SW480 (cell line): ENCODE results near the gene REN.

Experiments used
- DNase-seq: peaks from one replicate; pipeline ENCODE4 v3.0.0-alpha.2; 2016; ENCODE audit warnings: low spot score

Gene REN

GRCh38 chr1:204166219-204166618, at the start of gene REN:
TSS of gene REN (minus strand) at chr1:204166337. CDS start at chr1:204166293, 44 bp downstream.
- no peak for DNase-seq

- DNase-seq = peak; percentile 85
These were observed 47.8 kb upstream of the REN start, which contains the start of gene GOLT1A for GRCh38 chr1:204213668-204214662. TSS of gene GOLT1A (minus strand) at chr1:204213988. CDS start at chr1:204213906, 82 bp downstream.

- no peak for DNase-seq
These were observed 46.6 kb upstream of the REN start for GRCh38 chr1:204212715-204213114.

GRCh38 chr1:204211046-204211445, 44.9 kb upstream of the REN start:
- DNase-seq = no peak

GRCh38 chr1:204207136-204207616, 41.0 kb upstream of the REN start:
- peak; percentile 36 for DNase-seq

- DNase-seq = no peak
These were observed 40.0 kb upstream of the REN start for GRCh38 chr1:204206121-204206520.

- no peak for DNase-seq
These were observed 39.3 kb upstream of the REN start for GRCh38 chr1:204205486-204205885.

- DNase-seq = no peak
These were observed 38.8 kb upstream of the REN start for GRCh38 chr1:204204944-204205343.

GRCh38 chr1:204203206-204203767, 37.1 kb upstream of the REN start:
- DNase-seq = no peak

GRCh38 chr1:204202481-204202880, 36.3 kb upstream of the REN start:
- no peak for DNase-seq

GRCh38 chr1:204201348-204202040, 35.4 kb upstream of the REN start:
- no peak for DNase-seq

- no peak for DNase-seq
These were observed 33.4 kb upstream of the REN start for GRCh38 chr1:204199579-204199978.

GRCh38 chr1:204198348-204199340, 32.5 kb upstream of the REN start:
- DNase-seq = peak; percentile 75

GRCh38 chr1:204197068-204197467, 30.9 kb upstream of the REN start:
- DNase-seq = no peak

GRCh38 chr1:204196068-204196795, 30.1 kb upstream of the REN start, which contains the start of gene KISS1:
TSS of gene KISS1 (minus strand) at chr1:204196491. CDS start at chr1:204192876, 3,615 bp downstream.
- no peak for DNase-seq

GRCh38 chr1:204194771-204195170, 28.6 kb upstream of the REN start:
- DNase-seq = no peak

- no peak for DNase-seq
These were observed 27.9 kb upstream of the REN start for GRCh38 chr1:204194080-204194479.

GRCh38 chr1:204192589-204193352, 26.6 kb upstream of the REN start:
- no peak for DNase-seq

- DNase-seq = no peak
These were observed 25.9 kb upstream of the REN start for GRCh38 chr1:204192046-204192445.

- no peak for DNase-seq
These were observed 25.3 kb upstream of the REN start for GRCh38 chr1:204191456-204191855.
